ENCODE results near the gene VASH1. TPM values are rescaled to one million over a fixed set of nuclear protein-coding genes. Genes with fewer than 3 reads are reported as not detected.

Gene VASH1
- total RNA-seq, 2 experiments from 2014 or later, result 1.7 to 2.2 TPM

GRCh38 chr14:76827696-76828296 is 66.5 kb downstream of the VASH1 start:
- Mint-ChIP-seq H3K27me3 (no peaks in the 10 kb centered on the region), H3K4me1 (ENCODE audit: low read depth) (no peaks in the 10 kb centered on the region), H3K27ac (no peak overlapping the region), H3K9me3 (no peaks in the 10 kb centered on the region), H3K36me3 (ENCODE audit: low read depth) (no peaks in the 10 kb centered on the region), H3K4me3 (no peak overlapping the region)
- DNase-seq, result no peak
- no peak for TF ChIP-seq CTCF (IDR thresholded peaks at IDR 0.05)
- POLR2A ChIA-PET, result no interaction called here
- CTCF ChIA-PET, result no interaction called here
- intact Hi-C loops (cut with micrococcal nuclease), result no loop called here
- no peak for ATAC-seq

GRCh38 chr14:76828339-76829012 is 67.2 kb downstream of the VASH1 start:
- Mint-ChIP-seq H3K4me1 (ENCODE audit: low read depth) (no peaks in the 10 kb centered on the region), H3K27ac (no peak overlapping the region), H3K9me3 (no peaks in the 10 kb centered on the region), H3K27me3 (no peaks in the 10 kb centered on the region), H3K36me3 (ENCODE audit: low read depth) (no peaks in the 10 kb centered on the region), H3K4me3 (no peak overlapping the region)
- no peak for DNase-seq
- TF ChIP-seq CTCF (IDR thresholded peaks at IDR 0.05), result no peak
- POLR2A ChIA-PET, result no interaction called here
- CTCF ChIA-PET, result no interaction called here
- intact Hi-C loops (cut with micrococcal nuclease), result no loop called here
- ATAC-seq, result no peak

GRCh38 chr14:76829013-76829365 is 67.7 kb downstream of the VASH1 start:
- TF ChIP-seq CTCF (IDR thresholded peaks at IDR 0.05), result no peak
- no peaks in the 10 kb centered on the region for H3K36me3 Mint-ChIP-seq (ENCODE audit: low read depth)
- DNase-seq, result no peak
- intact Hi-C loops (cut with micrococcal nuclease), result no loop called here
- H3K27me3 Mint-ChIP-seq, result no peaks in the 10 kb centered on the region
- no peak for ATAC-seq
- no peak overlapping the region for H3K27ac Mint-ChIP-seq
- no peaks in the 10 kb centered on the region for H3K9me3 Mint-ChIP-seq
- no peaks in the 10 kb centered on the region for H3K4me1 Mint-ChIP-seq (ENCODE audit: low read depth)
- CTCF ChIA-PET, result interaction anchor here (1.0 kb wide), 1 partner anchor 44 kb away, joined by 3 read pairs; no protein-coding TSS in a partner anchor
- POLR2A ChIA-PET, result no interaction called here
- no peak overlapping the region for H3K4me3 Mint-ChIP-seq

GRCh38 chr14:76829650-76830421 is 68.6 kb downstream of the VASH1 start:
- no peak overlapping the region for H3K4me3 Mint-ChIP-seq
- intact Hi-C loops (cut with micrococcal nuclease), result no loop called here
- H3K4me1 Mint-ChIP-seq (ENCODE audit: low read depth), result no peaks in the 10 kb centered on the region
- no peaks in the 10 kb centered on the region for H3K9me3 Mint-ChIP-seq
- H3K27me3 Mint-ChIP-seq, result no peaks in the 10 kb centered on the region
- H3K36me3 Mint-ChIP-seq (ENCODE audit: low read depth), result no peaks in the 10 kb centered on the region
- CTCF ChIA-PET, result interaction anchor here (1.0 to 1.4 kb wide), 3 partner anchors 24 to 239 kb away, joined by 3 to 5 read pairs (median 3); no protein-coding TSS in a partner anchor
- POLR2A ChIA-PET, result no interaction called here
- no peak overlapping the region for H3K27ac Mint-ChIP-seq
- ATAC-seq, result no peak
- no peak for TF ChIP-seq CTCF (IDR thresholded peaks at IDR 0.05)
- DNase-seq, result no peak

GRCh38 chr14:76830556-76830955 is 69.3 kb downstream of the VASH1 start:
- ChIA-PET CTCF (interaction anchor here (1.3 to 1.4 kb wide), 2 partner anchors 25 to 238 kb away, joined by 3 to 5 read pairs; no protein-coding TSS in a partner anchor), POLR2A (no interaction called here)
- H3K27ac Mint-ChIP-seq, result no peak overlapping the region

More at GRCh38 chr14:76830556-76830955, 69.3 kb downstream of the VASH1 start:
- no peaks in the 10 kb centered on the region for H3K4me1 Mint-ChIP-seq (ENCODE audit: low read depth)
- H3K36me3 Mint-ChIP-seq (ENCODE audit: low read depth), result no peaks in the 10 kb centered on the region
- no peak for DNase-seq
- no peaks in the 10 kb centered on the region for H3K27me3 Mint-ChIP-seq
- intact Hi-C loops (cut with micrococcal nuclease), result no loop called here
- no peak overlapping the region for H3K4me3 Mint-ChIP-seq
- no peak for ATAC-seq
- no peaks in the 10 kb centered on the region for H3K9me3 Mint-ChIP-seq
- TF ChIP-seq CTCF (IDR thresholded peaks at IDR 0.05), result no peak

Data from activated CD8-positive, alpha-beta T cell treated with anti-CD3 and anti-CD28 coated beads for 36 hours (primary cell).